GM18511 (cell line): Measurements from ENCODE around the gene C12orf75.
"Not testable (repeated sequence)": the region's sequence is repeated elsewhere in the genome, so short reads cannot be mapped to it uniquely, and the experiment has no call there.

Source experiments
- ATAC-seq: cut with Tn5 transposase; IDR thresholded peaks from one replicate; pipeline ENCODE4 v1.9.1; 2021; ENCODE audit warnings: mild to moderate bottlenecking, moderate library complexity; ENCODE audit not compliant: unreplicated experiment

The C12orf75 gene

GRCh38 chr12:105334582-105334981 lies 4.1 kb downstream of the C12orf75 start:
- ATAC-seq: no peak

GRCh38 chr12:105335856-105336255 lies 5.4 kb downstream of the C12orf75 start:
- no peak for ATAC-seq

GRCh38 chr12:105336411-105336810 lies 5.9 kb downstream of the C12orf75 start:
- ATAC-seq: no peak

GRCh38 chr12:105337391-105337790 lies 6.9 kb downstream of the C12orf75 start:
- ATAC-seq: no peak

GRCh38 chr12:105338966-105339365 lies 8.5 kb downstream of the C12orf75 start:
- ATAC-seq: no peak

GRCh38 chr12:105341010-105341409 lies 10.5 kb downstream of the C12orf75 start:
- no peak for ATAC-seq

- not testable (repeated sequence) for ATAC-seq
Measured at GRCh38 chr12:105341620-105342019, 11.1 kb downstream of the C12orf75 start.

- ATAC-seq: no peak
Measured at GRCh38 chr12:105342464-105342863, 12.0 kb downstream of the C12orf75 start.

- ATAC-seq: no peak
Measured at GRCh38 chr12:105343836-105344235, 13.3 kb downstream of the C12orf75 start.

GRCh38 chr12:105347499-105347898 lies 17.0 kb downstream of the C12orf75 start:
- ATAC-seq: no peak

- ATAC-seq: no peak
Measured at GRCh38 chr12:105348142-105348541, 17.7 kb downstream of the C12orf75 start.

GRCh38 chr12:105348561-105348960 lies 18.1 kb downstream of the C12orf75 start:
- no peak for ATAC-seq

- no peak for ATAC-seq
Measured at GRCh38 chr12:105349138-105349537, 18.6 kb downstream of the C12orf75 start.

- peak; percentile 65 for ATAC-seq
Measured at GRCh38 chr12:105351523-105351922, 21.0 kb downstream of the C12orf75 start.

GRCh38 chr12:105352052-105352451 lies 21.6 kb downstream of the C12orf75 start:
- ATAC-seq: peak; percentile 92

GRCh38 chr12:105352940-105353635 lies 22.6 kb downstream of the C12orf75 start:
- no peak for ATAC-seq

GRCh38 chr12:105355752-105356151 lies 25.3 kb downstream of the C12orf75 start:
- ATAC-seq: no peak

- peak; percentile 78 for ATAC-seq
Measured at GRCh38 chr12:105357162-105357691, 26.7 kb downstream of the C12orf75 start.

- ATAC-seq: peak; percentile 59
Measured at GRCh38 chr12:105358789-105359188, 28.3 kb downstream of the C12orf75 start.

GRCh38 chr12:105359856-105360255 lies 29.4 kb downstream of the C12orf75 start:
- ATAC-seq: no peak

GRCh38 chr12:105363890-105364289 lies 33.4 kb downstream of the C12orf75 start:
- ATAC-seq: no peak

GRCh38 chr12:105365231-105365630 lies 34.7 kb downstream of the C12orf75 start:
- no peak for ATAC-seq
